Measurements from ENCODE around the gene GRID1.

GRID1 gene

DNA sequence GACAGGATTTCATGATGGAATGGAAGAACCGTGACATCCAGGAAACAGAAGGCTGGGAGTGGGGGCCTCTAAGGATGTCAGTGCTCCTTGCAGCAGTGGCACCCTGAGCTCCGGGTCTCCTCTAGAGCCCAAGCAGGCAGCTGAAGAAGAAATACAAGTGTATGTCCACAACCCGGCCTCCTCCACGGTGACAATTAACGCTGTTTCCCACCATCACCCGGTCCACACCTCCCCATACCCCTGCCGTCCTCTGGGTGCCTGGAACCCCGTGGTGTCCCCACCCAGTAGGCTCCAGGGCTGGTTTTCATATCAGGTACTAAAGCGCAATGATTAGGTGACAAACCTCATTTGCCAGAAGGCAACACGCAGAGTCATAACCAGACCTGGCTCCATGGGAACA is 30.3 kb downstream of the GRID1 start:
- no peak for DNase-seq

GRCh38 chr10:86335831-86336230 is 30.8 kb downstream of the GRID1 start:
- no peak for DNase-seq

GRCh38 chr10:86335257-86335656 is 31.3 kb downstream of the GRID1 start:
- DNase-seq, result no peak

DNA sequence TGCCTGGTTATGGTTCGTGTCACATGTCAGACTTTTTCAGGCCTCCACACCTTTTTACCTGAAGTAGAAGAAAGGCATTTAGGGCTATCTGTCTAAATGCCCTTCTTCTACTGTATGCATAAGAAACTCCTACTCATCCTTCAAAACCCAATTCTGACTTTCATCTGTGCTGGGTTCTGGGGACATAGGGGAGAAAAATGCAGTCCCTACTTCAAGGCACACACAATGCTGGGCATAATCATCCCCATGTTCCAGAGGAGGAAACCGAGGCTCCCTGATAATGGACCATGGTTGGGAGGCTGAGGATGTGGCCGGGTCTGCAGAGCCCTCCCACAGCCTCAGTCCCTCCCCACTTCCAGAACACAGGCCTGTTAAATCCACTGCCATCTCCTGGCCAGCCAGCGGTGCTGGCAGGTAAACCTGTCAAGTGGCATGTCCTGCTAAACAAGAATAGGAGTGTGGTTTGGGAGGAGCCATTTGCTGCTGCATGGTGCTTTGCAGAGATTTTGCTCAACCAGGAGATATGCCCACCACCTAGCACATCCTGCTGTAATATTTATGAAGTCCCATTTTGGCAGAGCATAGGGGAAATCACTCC is 32.0 kb downstream of the GRID1 start:
- DNase-seq, result no peak

DNA sequence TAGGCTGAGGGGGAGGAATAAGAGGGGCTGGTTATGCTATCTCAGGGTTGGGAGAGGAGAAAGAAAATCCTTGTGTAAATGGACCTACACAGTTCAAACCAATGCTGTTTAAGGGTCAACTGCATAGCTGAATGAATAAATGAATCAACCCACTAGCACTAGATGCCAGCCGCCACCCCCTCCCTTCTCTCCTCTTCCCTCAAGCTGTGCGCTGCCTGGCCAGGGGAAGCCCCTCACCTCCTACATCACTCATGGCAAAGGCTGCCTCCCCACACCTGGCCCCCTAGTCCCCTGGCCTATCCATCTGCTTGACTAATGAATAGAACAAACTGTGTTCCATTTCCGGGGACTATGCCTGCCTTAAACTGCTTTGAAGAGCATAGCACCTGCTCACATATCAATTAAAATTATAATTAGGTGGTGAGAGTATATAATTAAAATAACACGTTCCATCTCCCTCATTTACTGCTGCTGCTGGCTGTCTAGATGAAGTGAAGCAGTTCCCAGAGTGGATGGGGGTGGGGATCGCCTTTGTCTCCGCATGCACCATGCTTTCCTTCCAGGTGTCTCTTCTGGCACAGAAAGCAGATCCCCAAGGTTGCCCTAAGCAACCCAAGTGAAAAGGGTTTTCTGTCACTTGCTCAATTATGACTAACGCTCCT is 32.6 kb downstream of the GRID1 start:
- DNase-seq, result no peak

GRCh38 chr10:86331861-86332260 is 34.7 kb downstream of the GRID1 start:
- DNase-seq, result no peak

DNA sequence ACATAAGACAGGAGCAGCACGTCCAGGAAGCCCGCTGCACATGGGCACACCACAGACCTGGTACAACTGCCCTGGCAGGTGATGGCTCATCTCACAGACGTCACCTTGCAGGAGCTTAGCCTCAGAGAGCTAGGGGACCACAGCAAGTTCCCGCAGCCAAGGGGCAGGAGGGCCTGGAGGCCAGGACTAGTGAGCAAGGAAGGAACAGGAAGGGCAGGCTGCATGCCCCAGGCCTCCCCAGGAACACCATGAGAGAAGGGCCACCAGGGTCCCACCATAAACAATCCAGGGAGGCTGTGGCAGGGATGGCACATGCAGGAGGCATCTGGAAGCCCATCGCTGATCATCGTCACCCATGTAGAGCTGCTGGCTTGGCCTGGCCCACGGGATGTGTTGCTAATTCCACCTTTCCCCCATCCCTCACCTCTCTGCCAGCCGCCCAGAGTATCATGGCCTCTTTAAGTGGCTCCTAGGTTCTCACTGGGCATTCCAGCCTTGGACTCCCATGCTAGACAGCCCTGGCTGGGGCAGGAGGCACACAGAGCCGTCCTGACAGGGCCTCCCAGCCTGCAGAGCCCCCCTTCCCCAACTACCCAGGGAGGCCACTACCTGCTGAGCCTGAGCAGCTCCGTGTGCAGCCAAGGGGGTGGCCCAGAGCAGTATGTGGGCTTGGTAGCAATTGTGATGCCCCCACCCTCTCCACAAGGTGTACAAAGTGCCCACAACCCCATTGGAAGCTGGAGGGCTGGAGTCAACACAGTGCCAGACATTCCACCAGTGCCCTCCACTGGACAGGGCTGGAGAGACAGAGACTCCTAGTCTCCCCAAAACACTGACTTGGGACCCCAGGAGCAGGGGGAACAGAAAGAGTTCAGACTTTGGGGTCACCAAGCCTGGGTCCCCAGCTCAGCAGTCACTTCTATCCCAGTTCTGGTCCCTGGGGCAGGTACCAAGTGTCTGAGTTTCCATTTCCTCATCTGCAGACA is 35.5 kb downstream of the GRID1 start:
- no peak for DNase-seq

DNA sequence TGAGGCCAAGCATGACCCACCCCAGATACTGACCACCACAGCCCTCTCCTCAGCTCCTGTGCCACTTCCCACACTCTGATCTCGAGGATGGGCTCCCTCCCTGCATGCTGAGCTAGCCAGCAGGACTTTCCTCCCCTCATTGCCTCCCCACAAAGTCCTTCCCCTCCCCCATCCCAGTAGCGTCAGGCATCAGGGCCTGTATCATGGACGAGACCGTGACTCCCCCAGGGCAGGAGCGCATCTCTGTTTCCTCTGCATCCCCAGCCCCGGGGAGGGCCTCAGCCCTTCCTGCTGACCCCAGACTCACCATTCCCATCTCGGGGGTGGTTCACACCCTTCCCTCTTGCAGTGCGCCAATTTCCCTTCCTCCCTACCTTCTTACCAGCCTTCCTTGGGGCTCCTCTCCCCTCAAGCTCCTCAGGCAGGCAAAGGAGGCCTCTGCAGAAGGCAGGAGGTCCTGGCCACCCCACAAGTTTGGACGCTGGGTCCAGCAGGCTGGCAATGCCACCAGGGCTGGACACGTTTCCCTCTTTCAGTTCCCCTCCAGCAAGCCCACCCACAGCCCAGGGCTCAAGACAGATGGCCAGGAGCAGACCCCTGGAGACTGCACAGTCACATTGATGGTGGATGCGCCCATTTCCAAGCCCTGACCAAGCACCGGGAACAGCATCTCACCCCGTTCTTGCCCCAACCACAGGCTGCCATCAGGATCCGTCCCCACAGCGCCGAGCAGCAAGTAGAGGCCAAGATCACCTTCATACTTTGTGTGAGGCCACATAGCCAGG is 36.5 kb downstream of the GRID1 start:
- DNase-seq, result no peak

GRCh38 chr10:86329093-86329710 is 37.4 kb downstream of the GRID1 start:
- no peak for DNase-seq

GRCh38 chr10:86327954-86328725 is 38.5 kb downstream of the GRID1 start:
- no peak for DNase-seq

DNA sequence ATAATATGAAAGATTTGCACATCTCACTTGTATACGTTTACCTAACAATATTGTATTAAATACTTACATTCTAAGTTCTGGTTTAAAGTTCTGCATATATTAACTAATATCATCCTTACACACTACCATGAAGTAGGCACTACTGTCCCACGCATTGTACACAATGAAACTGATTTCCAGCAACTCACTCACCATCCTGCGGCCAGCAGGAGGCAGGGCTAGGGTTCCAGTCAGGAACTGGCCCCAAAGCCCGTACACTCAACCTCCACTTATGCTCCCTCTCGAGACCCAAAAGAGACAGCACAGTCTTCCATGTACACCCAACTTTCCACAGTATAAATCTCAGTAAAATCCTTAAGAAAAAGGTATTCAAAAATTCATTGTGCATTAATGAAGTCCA is 41.4 kb downstream of the GRID1 start:
- DNase-seq, result no peak

- DNase-seq, result no peak
Measured at GRCh38 chr10:86321568-86321967, 45.0 kb downstream of the GRID1 start.

GRCh38 chr10:86319676-86320075 is 46.9 kb downstream of the GRID1 start:
- DNase-seq, result no peak

DNA sequence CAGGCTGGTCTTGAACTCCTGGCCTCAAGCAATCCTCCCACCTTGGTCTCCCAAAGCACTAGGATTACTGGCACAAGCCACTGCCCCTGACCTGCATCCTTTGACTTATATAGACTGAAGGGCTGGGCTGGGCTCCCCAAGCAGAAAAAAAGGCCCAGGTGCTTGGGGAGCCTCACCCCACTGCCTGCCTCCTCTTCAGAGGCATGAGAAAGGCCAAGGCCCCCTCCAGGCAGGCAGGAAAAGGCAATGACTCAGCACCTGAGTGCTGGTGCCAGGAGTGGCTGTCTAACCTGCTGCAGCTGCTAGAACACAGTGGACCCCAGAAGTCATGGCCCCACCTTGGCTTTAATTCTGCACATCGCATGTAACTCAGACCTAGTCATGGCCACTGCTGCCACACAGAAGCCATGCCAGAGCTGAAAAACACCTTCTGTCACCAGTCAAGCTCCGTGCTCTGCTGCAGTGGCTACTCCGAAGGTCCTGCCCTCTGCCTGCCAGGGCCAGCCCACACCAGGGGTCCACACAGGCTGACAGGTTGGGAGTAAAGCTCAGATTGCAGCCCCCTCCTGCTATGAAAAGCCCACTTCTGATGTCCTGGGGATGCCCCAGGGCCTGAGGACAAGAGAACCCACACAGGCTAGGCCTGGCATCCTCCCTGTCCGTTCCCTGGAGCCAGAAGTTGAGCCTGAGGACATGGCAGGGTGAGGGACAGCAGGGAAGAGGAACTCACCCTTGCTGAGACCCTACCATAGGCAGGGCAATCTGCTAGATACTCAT is 48.5 kb downstream of the GRID1 start:
- DNase-seq, result no peak

GRCh38 chr10:86316990-86317389 is 49.6 kb downstream of the GRID1 start:
- DNase-seq, result no peak

GRCh38 chr10:86316274-86316835 is 50.2 kb downstream of the GRID1 start:
- no peak for DNase-seq

GRCh38 chr10:86315549-86315942 is 51.0 kb downstream of the GRID1 start:
- DNase-seq, result no peak

DNA sequence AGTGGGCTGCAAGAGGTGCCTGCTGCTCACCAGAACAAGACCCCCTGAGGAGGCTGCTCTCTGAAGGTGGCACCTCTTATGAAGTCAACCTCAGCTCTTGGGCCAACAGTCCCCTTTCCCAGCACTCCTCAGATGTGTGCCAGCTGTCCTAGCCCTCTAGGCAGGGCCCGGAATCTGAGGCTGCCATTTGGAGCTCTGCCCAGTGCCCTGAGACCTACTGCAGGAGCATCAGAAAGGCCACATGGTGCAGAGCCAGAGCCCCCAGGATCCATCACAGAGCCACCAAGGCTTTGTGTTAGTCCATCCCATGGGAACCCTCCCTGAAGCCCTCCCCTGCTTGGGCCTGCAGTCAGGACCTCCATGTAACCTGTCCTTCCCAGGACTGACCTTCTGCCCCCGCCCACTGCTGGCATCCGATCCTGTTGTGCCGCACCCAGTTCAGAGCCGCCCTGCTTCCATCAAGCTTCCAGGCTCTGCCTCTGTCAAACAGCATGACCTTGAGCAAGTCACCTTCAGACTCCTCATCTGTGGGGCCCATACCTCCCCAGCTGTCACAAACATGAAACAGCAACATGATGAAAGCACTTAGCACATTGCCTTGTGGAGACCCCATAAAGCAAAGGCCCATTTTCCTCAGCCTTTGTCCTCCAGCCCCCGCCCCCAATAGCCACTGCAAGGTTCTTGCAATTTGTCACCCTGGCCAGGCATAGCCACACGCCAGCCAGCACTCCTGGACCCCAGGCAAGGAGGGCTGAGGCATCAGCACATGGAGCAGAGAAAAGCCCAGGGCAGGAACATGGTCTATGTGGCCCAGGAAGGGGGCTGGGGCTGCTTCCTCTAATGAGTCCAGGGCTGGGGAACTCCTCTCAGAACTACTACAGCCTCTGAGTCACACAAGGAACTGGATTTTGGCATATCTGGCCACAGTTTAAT is 51.7 kb downstream of the GRID1 start:
- DNase-seq, result no peak

GRCh38 chr10:86313621-86314041 is 53.0 kb downstream of the GRID1 start:
- no peak for DNase-seq

Measured in effector CD4-positive, alpha-beta T cell (primary cell).